NCI-H1048 (cell line): ENCODE data around the gene FAM120B.

Experiments
- DNase-seq: peaks from one replicate; lab custom pipeline; 2025; lab: John Stamatoyannopoulos, UW

Gene FAM120B

DNA sequence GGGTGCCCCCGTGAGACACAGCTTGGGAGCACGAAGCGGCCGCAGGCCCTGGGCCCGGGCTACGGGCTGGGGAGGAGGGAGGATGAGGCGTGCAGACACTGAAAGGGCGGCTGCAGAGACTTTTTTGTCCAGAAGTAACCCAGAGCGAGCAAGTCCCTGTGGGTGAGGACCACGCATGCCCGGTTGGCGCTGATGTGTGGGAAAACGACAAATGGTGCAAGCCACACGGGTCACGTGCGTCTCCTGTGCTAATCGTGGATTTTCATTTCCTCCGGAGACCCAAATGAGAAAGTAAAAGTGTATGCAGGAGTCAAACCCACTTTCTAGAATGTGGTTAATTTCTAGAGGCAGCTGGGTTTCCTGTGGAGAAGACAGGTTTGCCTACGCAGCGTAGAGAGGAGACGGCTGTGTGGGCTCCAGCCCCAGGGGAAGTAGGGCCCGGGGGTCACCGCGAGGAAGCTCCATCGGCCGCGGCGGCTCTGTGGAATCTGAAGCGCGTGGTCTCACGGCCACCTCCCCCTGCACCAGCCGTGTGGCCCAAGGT is 34.7 kb upstream of the FAM120B start:
- no peak for DNase-seq

DNA sequence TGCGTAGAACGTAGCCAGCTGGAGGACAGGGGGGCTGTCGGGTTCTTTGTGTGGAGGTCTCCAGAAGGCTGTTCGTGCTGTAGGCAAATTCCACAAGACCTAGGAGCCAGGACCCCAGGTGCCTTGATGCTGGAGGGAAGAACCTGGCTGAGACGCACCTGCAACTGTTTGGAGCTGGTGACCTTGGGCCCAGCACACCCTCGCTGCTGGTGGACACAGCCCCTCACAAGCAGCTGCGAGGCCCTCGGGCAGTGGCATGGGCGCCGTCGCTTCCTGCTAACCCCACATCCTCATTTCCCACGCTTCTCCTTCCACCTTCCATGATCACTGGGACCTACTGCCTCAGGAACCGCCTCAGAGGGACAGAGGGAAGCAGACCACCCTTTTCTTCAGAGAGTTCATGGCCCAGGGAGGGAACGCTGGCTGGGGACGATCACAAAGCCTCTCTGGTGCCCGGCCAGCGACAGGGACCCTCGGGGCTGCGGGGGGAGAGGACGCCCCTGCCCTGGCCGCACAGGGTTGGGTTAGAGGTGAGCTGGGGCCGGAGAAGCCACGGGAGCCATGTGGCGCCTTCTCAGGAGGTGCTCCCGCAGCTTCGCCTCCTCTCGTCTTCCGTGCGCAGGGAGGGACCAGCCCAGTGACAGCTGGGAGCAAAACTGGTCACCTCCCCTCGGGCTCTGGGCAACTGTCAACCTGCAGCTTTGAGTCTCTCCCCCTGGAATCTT is 34.1 kb upstream of the FAM120B start:
- no peak for DNase-seq

GRCh38 chr6:170273191-170273590 is 33.4 kb upstream of the FAM120B start:
- DNase-seq, result no peak

- no peak for DNase-seq
These were observed 32.9 kb upstream of the FAM120B start for GRCh38 chr6:170273681-170274080.

DNA sequence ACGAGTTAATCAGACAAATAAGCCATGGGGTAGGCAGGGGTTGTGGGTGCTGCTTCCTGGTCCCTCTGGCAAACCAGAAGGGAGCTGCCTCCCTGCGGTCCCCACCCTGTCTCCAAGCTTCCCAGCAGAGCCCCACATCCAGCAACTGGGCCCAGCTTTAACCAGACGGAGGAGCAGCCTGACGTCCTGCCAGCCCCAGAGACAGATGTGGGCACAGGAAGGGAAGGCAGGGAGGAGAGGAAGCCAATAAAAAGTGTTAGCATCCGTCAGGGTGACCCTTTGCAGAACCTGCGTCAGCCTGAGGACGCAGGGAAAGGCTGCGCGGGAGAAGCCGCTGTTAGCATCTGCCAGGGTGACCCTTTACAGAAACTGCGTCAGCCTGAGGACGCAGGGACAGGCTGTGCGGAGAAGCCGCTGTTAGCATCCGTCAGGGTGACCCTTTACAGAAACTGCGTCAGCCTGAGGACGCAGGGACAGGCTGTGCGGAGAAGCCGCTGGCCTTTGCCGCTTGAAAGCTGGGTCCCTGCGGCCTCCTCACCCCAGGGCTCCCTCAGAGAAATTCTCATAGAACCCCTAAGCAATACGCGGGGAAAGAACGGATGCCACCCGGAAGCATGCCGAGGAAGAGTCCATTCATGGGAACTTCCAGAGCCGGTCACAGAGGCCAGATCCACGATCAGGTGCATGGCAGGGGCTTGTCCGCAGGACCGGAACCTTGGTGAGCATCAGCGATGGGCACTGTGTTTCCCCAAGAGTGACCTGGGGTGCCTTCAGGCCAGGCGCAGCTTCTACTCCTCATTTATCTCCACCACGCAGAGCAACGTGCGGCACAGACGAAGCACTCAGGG is 31.6 kb upstream of the FAM120B start:
- no peak for DNase-seq

DNA sequence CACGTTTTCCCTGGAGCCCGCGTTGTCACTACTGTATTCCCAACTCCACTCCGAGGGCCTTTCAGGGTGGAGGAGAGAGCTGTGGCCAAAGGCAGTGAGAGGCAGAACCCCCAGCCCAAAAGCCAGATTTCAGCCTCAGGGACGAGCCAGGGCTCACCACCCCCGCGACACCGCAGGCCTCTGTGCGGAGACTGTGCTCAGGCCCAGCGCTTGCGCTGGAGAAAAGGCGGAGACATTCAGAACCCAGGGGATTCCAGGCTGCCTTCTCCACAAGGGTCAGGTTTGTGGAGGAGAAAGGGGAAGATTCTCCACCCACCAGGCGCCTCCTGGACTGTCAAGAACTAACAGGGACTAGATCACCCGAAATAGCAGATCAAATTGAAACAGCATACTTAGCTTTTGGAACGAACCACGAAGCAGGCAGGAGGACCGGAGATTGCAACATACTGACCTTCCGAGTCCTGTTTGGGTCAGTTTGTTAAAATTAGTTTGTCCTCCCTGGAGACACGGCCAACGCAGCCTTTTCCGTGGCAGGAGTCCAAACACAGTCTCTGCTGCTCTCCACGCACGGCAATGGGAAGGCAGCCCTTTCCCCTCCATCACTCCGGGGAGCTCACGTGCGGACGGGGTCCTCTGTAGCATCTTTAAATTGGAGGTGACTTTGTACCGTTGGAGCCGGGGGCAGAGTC is 30.0 kb upstream of the FAM120B start:
- no peak for DNase-seq

GRCh38 chr6:170277893-170278742 is 28.4 kb upstream of the FAM120B start:
- DNase-seq, result no peak

DNA sequence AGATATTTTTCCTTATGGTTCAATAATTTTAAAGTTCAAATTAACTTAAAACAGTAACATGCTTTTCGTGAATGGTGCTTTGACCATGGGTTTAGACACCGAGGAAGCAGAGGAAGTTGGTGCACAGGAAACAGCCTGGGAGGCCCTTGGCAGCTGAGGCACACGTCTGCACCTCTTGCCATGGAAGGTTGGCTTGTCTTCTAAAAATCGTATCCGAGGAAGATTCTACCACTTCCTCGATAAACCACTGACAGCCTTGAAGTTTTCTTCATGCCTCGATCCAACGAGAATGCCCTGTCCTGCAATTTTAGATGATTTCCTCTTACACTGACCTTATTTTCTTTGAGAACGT is 27.8 kb upstream of the FAM120B start:
- no peak for DNase-seq

- no peak for DNase-seq
These were observed 27.1 kb upstream of the FAM120B start for GRCh38 chr6:170279426-170279825.

DNA sequence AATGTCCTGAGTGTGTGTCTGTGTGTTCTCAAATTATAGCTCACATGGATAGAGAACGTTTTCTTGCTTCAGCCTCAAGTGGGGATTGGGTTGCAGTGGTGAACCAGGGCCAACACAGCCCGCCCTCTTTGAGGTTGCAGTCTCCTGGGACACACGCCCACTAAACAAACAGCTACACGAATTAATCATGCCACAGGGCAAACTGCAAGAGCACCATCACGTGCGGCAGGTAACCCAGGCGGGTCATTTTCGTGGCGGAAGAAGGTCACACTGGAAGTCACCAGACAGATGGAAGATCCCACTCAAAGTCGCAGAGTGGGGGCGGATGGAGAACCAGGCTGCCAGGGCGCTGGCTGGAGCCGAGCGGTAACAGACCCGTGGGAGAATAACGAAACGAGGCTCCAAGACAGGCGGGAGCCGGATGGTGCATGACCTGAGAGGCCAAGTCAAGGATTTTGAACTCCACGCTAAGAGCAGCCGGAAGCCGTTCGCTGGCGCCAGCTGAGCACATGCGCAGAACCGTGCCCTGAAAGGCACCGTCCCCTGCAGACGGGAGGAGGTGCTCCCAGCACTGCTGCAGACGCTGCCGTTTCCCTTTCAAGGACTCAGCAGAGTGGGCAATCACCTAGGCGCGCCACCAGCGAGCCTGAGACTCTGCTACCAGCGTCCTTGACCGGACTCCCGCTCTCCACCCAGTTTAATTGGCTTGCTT is 26.4 kb upstream of the FAM120B start:
- no peak for DNase-seq

DNA sequence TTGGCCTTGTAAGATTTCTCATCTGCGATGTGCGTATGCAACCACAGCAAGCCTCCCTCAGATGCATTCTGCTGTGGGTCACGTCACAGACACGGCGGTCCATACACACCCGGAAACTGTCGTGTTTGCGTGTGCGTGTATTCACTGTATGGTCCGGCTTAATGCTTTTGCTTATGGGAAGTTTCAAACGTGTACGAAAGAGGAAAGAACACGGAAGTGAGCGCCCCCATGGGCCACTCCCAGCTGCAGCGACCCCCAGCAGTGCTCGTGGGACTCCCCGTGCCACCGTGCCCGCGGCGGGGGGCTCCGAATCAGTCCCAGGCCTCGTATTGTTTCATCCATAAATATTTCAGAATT is 25.9 kb upstream of the FAM120B start:
- DNase-seq, result no peak

- no peak for DNase-seq
These were observed 24.9 kb upstream of the FAM120B start for GRCh38 chr6:170281331-170282292.

GRCh38 chr6:170282512-170283158 is 23.9 kb upstream of the FAM120B start:
- no peak for DNase-seq

- DNase-seq, result no peak
These were observed 23.1 kb upstream of the FAM120B start for GRCh38 chr6:170283212-170284081.

- no peak for DNase-seq
These were observed 22.3 kb upstream of the FAM120B start for GRCh38 chr6:170284126-170284773.

GRCh38 chr6:170284866-170285469 is 21.6 kb upstream of the FAM120B start:
- DNase-seq, result no peak

- no peak for DNase-seq
These were observed 21.1 kb upstream of the FAM120B start for GRCh38 chr6:170285482-170285881.
